Right atrium auricular region (tissue), 2 donors: Measurements from ENCODE around the gene CCDC88B. TPM values are rescaled to one million over a fixed set of nuclear protein-coding genes. Genes with fewer than 3 reads are reported as not detected.

Experiments
- DNase-seq: peaks from one replicate; pipeline ENCODE4 v3.0.0-alpha.2; 2019; ENCODE audit warnings: low spot score
- H3K27ac ChIP-seq, 2 donors: fragments of 200-600 bp; sonication (generic); 1 replicate in 1 of 2; 2 replicates in 1 of 2; pipeline ENCODE4 v1.5.1; 2016 to 2019
- H3K27me3 ChIP-seq, 2 donors: fragments of 200-600 bp; sonication (generic); one replicate each; pipeline versions ENCODE4 v1.5.1 to v1.6.0; 2017 to 2019
- H3K36me3 ChIP-seq: fragments of 200-600 bp; sonication (generic); one replicate; pipeline ENCODE4 v1.5.1; 2016
- H3K4me1 ChIP-seq, 2 donors: fragments of 200-600 bp; sonication (generic); one replicate each; pipeline versions ENCODE4 v1.5.1 to v1.6.0; 2017 to 2019
- H3K4me3 ChIP-seq, 2 donors: fragments of 200-600 bp; sonication (generic); 1 replicate in 1 of 2; 2 replicates in 1 of 2; pipeline ENCODE4 v1.5.1; 2017 to 2019; ENCODE audit warnings: mild to moderate bottlenecking in 1 of 2, moderate library complexity in 1 of 2
- H3K9me3 ChIP-seq, 2 donors: fragments of 200-600 bp; sonication (generic); one replicate each; pipeline ENCODE4 v1.5.1; 2019
- total RNA-seq, 2 donors: library from RNA; depleted of rRNA; stranded (reverse); fragments of >200 nt; gene quantifications; one replicate each; pipeline ENCODE4 v1.1.0, GENCODE V29; 2016
- TF ChIP-seq, protein P1 (sequence below), 2 donors: fragments of 200-600 bp; sonication (generic); IDR thresholded peaks; one replicate each; pipeline ENCODE4 v1.5.1; 2019; ENCODE audit warnings: antibody characterized with exemption in 2 of 2

CCDC88B gene
- total RNA-seq, 2 donors from 2014 or later = 11.7 to 12.0 TPM

DNA sequence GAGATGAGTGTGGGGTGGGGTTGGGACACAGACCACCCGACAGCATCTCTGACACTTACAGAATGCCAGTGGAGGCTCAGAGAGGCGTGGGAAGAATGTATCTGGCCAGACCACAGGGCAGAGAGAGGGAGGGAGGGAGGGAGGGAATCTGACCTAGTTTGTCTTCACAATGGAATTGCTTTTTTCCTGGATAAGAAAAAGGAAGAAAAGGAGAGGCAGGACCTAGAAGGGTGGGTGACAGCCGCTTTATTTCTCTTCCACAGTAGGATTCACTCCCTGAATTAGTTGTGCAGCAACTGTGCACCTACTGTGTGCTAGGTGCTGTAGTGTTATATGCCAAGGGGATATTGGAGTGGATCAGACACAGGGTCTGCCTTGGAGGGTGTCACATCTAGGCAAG lies 45.2 kb upstream of the CCDC88B start:
- Histone ChIP-seq H3K36me3 (no peaks in the 10 kb centered on the region), H3K27me3 (peaks cover 21 to 35% of the 10 kb centered on the region in 2 donors), H3K27ac (no peak overlapping the region), H3K4me1 (peaks cover 0 to 28% of the 10 kb centered on the region in 2 donors), H3K4me3 (no peak overlapping the region), H3K9me3 (no peaks in the 10 kb centered on the region)
- TF ChIP-seq, protein P1, sequence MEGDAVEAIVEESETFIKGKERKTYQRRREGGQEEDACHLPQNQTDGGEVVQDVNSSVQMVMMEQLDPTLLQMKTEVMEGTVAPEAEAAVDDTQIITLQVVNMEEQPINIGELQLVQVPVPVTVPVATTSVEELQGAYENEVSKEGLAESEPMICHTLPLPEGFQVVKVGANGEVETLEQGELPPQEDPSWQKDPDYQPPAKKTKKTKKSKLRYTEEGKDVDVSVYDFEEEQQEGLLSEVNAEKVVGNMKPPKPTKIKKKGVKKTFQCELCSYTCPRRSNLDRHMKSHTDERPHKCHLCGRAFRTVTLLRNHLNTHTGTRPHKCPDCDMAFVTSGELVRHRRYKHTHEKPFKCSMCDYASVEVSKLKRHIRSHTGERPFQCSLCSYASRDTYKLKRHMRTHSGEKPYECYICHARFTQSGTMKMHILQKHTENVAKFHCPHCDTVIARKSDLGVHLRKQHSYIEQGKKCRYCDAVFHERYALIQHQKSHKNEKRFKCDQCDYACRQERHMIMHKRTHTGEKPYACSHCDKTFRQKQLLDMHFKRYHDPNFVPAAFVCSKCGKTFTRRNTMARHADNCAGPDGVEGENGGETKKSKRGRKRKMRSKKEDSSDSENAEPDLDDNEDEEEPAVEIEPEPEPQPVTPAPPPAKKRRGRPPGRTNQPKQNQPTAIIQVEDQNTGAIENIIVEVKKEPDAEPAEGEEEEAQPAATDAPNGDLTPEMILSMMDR (IDR thresholded peaks at IDR 0.05) = no peak
- DNase-seq = no peak

DNA sequence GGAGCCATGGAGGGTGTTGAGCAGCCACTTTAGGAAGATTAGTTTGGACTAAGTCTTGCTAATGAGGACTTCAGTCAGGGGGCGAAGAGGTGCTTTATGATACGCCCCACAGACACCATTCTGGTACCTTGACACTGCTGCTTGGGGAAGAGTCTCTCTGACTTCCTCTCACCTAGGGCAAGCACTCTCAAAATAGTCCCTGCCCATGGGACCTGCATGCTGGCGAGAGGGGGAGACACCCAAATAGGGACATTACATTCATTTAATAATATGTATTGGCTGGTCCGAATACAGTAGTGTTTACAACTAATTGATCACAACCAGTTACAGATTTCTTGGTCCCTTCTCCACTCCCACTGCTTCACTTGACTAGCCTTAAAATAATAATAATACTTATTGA lies 44.2 kb upstream of the CCDC88B start:
- H3K4me1 ChIP-seq = peaks cover 0 to 38% of the 10 kb centered on the region in 2 donors
- peaks cover 20 to 35% of the 10 kb centered on the region in 2 donors for H3K27me3 ChIP-seq
- no peaks in the 10 kb centered on the region for H3K36me3 ChIP-seq
- H3K4me3 ChIP-seq = no peak overlapping the region
- H3K9me3 ChIP-seq = no peaks in the 10 kb centered on the region
- TF ChIP-seq, protein P1 (IDR thresholded peaks at IDR 0.05) = no peak
- H3K27ac ChIP-seq = no peak overlapping the region
- DNase-seq = no peak

DNA sequence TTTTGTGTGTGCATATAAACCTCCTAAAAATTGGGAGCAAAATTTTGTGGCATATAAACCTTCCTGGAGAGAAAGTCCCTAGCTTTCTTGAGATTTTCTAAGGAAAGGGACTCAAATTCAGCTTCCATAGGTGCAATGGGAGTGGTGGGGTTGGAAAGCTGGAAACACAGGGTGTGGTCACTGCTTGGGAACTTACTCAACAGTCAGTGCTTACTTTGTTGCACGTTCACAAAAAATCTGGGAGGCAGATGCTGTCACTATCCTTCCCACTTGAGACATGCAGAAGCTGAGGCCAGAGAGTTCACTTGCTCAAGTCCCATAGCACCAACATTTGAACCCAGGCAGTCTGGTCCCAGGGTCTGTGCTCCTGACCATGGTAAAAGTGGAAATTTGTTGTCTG lies 43.8 kb upstream of the CCDC88B start:
- H3K36me3 ChIP-seq = no peaks in the 10 kb centered on the region
- H3K9me3 ChIP-seq = no peaks in the 10 kb centered on the region
- H3K27me3 ChIP-seq = peaks cover 16 to 35% of the 10 kb centered on the region in 2 donors
- no peak for DNase-seq
- H3K4me3 ChIP-seq = no peak overlapping the region
- peaks cover 0 to 39% of the 10 kb centered on the region in 2 donors for H3K4me1 ChIP-seq
- TF ChIP-seq, protein P1 (IDR thresholded peaks at IDR 0.05) = no peak
- no peak overlapping the region for H3K27ac ChIP-seq

DNA sequence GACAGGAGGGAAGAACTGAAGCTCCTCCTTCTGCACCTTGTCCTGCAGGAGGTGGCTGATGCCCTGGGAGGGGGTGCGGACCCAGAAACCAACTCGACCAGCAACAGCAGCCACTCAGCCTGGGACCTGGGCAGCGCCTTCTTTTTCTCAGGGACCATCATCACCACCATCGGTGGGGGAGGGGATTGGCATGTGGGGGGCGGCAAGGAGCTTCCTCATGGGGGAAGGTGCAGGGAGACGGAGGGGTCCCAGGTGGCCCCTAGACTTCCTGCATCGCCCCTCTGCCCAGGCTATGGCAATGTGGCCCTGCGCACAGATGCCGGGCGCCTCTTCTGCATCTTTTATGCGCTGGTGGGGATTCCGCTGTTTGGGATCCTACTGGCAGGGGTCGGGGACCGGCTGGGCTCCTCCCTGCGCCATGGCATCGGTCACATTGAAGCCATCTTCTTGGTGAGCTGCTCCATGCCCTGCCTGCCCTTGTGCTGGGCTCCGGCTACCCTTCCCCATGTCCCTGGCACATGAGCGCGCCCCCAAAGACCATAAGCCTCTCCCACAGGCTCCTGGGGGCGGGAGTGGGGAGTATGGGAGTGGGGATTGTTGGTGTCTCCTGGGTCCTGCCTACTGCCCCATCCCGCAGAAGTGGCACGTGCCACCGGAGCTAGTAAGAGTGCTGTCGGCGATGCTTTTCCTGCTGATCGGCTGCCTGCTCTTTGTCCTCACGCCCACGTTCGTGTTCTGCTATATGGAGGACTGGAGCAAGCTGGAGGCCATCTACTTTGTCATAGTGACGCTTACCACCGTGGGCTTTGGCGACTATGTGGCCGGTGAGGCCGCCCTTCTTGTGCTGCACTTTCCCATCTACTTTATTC lies 42.9 kb upstream of the CCDC88B start:
- no peak for DNase-seq
- Histone ChIP-seq H3K36me3 (no peaks in the 10 kb centered on the region), H3K4me3 (no peak overlapping the region), H3K27ac (no peak overlapping the region), H3K9me3 (no peaks in the 10 kb centered on the region), H3K4me1 (peaks cover 0 to 31% of the 10 kb centered on the region in 2 donors), H3K27me3 (peaks cover 19 to 28% of the 10 kb centered on the region in 2 donors)
- TF ChIP-seq, protein P1 (IDR thresholded peaks at IDR 0.05) = no peak

DNA sequence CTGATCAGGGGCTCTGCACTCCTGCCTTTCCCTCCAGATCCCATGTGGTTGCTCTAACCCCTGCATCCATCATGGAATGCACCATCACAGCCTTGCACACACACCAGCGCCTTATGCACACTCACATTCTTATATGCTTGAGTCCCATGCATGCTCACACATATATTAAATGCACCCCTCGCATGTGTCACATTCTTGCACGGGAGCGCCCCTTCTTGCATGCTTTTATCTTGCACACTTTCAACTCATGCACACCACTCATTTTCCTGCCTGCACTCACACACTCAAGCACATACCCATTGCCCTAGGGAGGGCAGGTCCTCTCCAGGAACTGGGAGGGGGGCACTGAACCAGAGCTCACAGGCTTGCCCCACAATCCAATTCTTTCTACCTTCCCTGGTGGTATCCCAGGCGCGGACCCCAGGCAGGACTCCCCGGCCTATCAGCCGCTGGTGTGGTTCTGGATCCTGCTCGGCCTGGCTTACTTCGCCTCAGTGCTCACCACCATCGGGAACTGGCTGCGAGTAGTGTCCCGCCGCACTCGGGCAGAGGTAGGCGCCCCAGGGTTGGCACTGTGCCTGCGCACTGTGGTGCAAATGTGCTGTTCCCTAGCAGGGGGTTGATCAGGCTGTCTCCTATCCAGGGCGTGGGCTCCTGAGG lies 42.2 kb upstream of the CCDC88B start:
- TF ChIP-seq, protein P1 (IDR thresholded peaks at IDR 0.05) = no peak
- Histone ChIP-seq H3K36me3 (no peaks in the 10 kb centered on the region), H3K4me1 (peaks cover 0 to 23% of the 10 kb centered on the region in 2 donors), H3K9me3 (no peaks in the 10 kb centered on the region), H3K27ac (no peak overlapping the region), H3K27me3 (peaks cover 15 to 20% of the 10 kb centered on the region in 2 donors), H3K4me3 (no peak overlapping the region)
- DNase-seq = no peak
